Right atrium auricular region (tissue), 2 donors: ENCODE results near the gene PDCD5. TPM values are rescaled to one million over a fixed set of nuclear protein-coding genes. Genes with fewer than 3 reads are reported as not detected.

ENCODE experiments used
- DNase-seq: peaks from one replicate; pipeline ENCODE4 v3.0.0-alpha.2; 2019; ENCODE audit warnings: low spot score
- H3K27ac ChIP-seq, 2 donors: fragments of 200-600 bp; sonication (generic); 1 replicate in 1 of 2; 2 replicates in 1 of 2; pipeline ENCODE4 v1.5.1; 2016 to 2019
- H3K27me3 ChIP-seq, 2 donors: fragments of 200-600 bp; sonication (generic); one replicate each; pipeline versions ENCODE4 v1.5.1 to v1.6.0; 2017 to 2019
- H3K36me3 ChIP-seq: fragments of 200-600 bp; sonication (generic); one replicate; pipeline ENCODE4 v1.5.1; 2016
- H3K4me1 ChIP-seq, 2 donors: fragments of 200-600 bp; sonication (generic); one replicate each; pipeline versions ENCODE4 v1.5.1 to v1.6.0; 2017 to 2019
- H3K4me3 ChIP-seq, 2 donors: fragments of 200-600 bp; sonication (generic); 1 replicate in 1 of 2; 2 replicates in 1 of 2; pipeline ENCODE4 v1.5.1; 2017 to 2019; ENCODE audit warnings: mild to moderate bottlenecking in 1 of 2, moderate library complexity in 1 of 2
- H3K9me3 ChIP-seq, 2 donors: fragments of 200-600 bp; sonication (generic); one replicate each; pipeline ENCODE4 v1.5.1; 2019
- total RNA-seq, 2 donors: library from RNA; depleted of rRNA; stranded (reverse); fragments of >200 nt; gene quantifications; one replicate each; pipeline ENCODE4 v1.1.0, GENCODE V29; 2016
- TF ChIP-seq, protein P1 (sequence below), 2 donors: fragments of 200-600 bp; sonication (generic); IDR thresholded peaks; one replicate each; pipeline ENCODE4 v1.5.1; 2019; ENCODE audit warnings: antibody characterized with exemption in 2 of 2

Gene PDCD5
- total RNA-seq, 2 donors from 2014 or later = 144 to 191 TPM

DNA sequence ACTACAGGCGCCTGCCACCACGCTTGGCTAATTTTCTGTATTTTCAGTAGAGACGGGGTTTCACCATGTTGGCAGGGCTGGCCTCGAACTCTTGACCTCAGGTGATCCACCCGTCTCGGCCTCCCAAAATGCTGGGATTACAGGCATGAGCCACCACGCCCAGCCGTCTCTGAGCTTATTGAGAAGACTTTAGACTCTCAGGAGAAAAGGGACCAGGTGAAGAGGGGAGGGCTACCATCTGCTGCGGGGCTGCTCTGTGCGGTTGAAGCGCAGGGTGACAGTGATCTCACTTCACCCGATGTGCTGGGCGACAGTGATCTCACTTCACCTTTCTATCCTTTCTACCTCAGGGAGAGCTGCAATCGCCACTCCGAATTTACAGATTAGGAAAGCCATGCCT, 25.3 kb downstream of the PDCD5 start:
- peaks cover 66% of the 10 kb centered on the region for H3K36me3 ChIP-seq
- no peak overlapping the region for H3K4me3 ChIP-seq
- no peak for DNase-seq
- no peak overlapping the region for H3K27ac ChIP-seq
- no peaks in the 10 kb centered on the region for H3K27me3 ChIP-seq
- no peaks in the 10 kb centered on the region for H3K4me1 ChIP-seq
- no peaks in the 10 kb centered on the region for H3K9me3 ChIP-seq
- TF ChIP-seq, protein P1, sequence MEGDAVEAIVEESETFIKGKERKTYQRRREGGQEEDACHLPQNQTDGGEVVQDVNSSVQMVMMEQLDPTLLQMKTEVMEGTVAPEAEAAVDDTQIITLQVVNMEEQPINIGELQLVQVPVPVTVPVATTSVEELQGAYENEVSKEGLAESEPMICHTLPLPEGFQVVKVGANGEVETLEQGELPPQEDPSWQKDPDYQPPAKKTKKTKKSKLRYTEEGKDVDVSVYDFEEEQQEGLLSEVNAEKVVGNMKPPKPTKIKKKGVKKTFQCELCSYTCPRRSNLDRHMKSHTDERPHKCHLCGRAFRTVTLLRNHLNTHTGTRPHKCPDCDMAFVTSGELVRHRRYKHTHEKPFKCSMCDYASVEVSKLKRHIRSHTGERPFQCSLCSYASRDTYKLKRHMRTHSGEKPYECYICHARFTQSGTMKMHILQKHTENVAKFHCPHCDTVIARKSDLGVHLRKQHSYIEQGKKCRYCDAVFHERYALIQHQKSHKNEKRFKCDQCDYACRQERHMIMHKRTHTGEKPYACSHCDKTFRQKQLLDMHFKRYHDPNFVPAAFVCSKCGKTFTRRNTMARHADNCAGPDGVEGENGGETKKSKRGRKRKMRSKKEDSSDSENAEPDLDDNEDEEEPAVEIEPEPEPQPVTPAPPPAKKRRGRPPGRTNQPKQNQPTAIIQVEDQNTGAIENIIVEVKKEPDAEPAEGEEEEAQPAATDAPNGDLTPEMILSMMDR (IDR thresholded peaks at IDR 0.05) = no peak

DNA sequence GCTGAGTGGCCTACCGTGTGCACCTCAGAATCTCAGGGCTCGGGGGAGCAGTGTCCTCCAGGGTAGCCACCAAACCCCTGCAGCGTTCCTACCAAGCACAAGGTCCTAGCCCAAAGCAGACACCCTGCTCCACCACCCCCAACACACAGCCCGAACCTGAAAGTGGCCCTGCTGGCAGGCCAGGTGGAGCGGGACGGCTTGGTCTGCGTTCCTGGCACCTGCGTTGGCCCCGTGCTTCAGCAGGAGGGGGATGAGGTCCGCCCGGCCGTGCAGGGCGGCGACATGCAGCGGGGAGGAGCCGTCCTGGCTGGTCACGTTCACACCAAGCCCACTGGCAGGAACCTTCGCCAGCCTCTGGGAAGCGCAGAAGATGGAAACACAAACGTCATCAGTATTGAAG, 26.5 kb downstream of the PDCD5 start:
- no peak overlapping the region for H3K27ac ChIP-seq
- no peak for DNase-seq
- no peaks in the 10 kb centered on the region for H3K27me3 ChIP-seq
- H3K4me1 ChIP-seq = no peaks in the 10 kb centered on the region
- TF ChIP-seq, protein P1 (IDR thresholded peaks at IDR 0.05) = no peak
- peaks cover 64% of the 10 kb centered on the region for H3K36me3 ChIP-seq
- no peaks in the 10 kb centered on the region for H3K9me3 ChIP-seq
- H3K4me3 ChIP-seq = no peak overlapping the region

DNA sequence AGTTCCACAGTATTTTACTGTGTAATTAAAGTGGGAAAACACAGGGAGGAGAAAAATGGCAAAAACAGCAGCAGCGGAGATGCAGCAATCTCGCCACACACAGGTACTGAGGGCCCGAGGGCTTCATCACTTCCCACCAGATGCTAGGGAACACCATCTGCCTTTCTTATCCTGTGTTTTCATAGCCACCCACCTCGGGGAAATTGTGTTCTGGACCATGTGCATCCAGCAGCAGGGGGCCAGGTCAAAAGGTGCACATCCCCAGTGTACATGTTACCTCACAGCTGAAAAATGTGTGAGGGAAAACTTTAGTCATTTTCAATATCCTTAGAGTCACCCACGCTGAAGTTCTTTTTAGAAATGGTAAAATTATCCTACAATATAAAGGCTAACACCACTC, 30.2 kb downstream of the PDCD5 start:
- H3K27ac ChIP-seq = no peak overlapping the region
- H3K9me3 ChIP-seq = no peaks in the 10 kb centered on the region
- no peaks in the 10 kb centered on the region for H3K4me1 ChIP-seq
- H3K27me3 ChIP-seq = no peaks in the 10 kb centered on the region
- DNase-seq = no peak
- H3K4me3 ChIP-seq = no peak overlapping the region
- H3K36me3 ChIP-seq = peaks cover 62% of the 10 kb centered on the region
- TF ChIP-seq, protein P1 (IDR thresholded peaks at IDR 0.05) = no peak

DNA sequence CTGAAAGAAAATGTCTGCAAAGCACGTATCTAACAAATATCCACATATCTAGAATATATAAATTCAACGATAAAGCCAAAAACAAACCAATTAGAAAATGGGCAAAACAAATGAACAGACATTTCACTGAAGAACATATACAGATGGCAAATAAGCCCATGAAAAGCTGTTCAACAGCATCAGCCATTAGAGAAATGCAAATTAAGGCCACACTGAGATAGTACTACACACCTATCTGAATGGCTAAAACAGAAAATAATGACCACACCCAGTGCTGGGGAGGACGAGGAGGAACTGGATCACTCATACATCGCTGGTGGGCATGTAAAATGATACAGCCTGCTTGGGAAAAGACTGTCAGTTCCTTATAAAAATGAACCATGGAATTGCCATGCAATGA, 32.0 kb downstream of the PDCD5 start:
- no peaks in the 10 kb centered on the region for H3K27me3 ChIP-seq
- TF ChIP-seq, protein P1 (IDR thresholded peaks at IDR 0.05) = no peak
- no peaks in the 10 kb centered on the region for H3K9me3 ChIP-seq
- peaks cover 62% of the 10 kb centered on the region for H3K36me3 ChIP-seq
- H3K27ac ChIP-seq = no peak overlapping the region
- H3K4me1 ChIP-seq = no peaks in the 10 kb centered on the region
- H3K4me3 ChIP-seq = no peak overlapping the region
- no peak for DNase-seq

DNA sequence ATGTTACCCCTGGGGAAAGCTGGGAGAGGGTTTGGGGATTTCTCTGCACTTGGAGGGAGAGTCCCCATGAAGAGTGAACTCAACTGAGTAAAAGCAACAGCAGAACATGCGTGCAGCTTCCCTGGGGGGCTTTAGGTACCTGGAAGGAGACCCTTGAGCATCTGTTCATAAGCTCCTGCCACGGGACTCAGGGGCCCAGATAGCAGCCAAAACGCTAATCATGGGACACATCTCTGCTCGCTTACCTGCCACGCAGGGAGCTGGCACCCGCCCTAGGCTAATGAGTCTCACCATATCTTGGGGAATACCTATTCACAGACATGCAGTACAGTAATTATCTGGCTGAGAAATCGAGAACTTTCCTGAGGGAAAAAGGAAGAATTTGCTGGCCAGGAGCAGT, 33.9 kb downstream of the PDCD5 start:
- no peak for DNase-seq
- Histone ChIP-seq H3K27me3 (no peaks in the 10 kb centered on the region), H3K4me3 (no peak overlapping the region), H3K36me3 (peaks cover 77% of the 10 kb centered on the region), H3K4me1 (no peaks in the 10 kb centered on the region), H3K9me3 (no peaks in the 10 kb centered on the region), H3K27ac (no peak overlapping the region)
- TF ChIP-seq, protein P1 (IDR thresholded peaks at IDR 0.05) = no peak

DNA sequence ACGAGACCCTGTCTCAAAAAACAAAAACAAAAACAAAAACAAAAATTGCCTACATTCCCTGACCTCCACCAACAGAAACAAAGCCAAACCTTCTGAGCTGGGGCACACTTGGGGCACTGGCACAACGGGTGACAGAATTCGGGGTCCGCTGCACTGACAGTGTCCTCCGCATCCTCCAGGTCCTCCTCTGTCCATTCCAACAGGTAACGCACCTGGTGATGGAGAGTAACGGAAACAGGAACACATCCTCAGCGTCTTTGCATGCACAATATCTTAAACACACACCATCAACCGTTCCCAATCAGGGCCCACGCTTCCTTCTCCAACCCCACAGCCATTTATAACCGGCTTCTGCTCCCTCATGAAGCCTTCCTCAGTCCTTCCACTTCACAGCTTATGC, 34.6 kb downstream of the PDCD5 start:
- no peak overlapping the region for H3K4me3 ChIP-seq
- TF ChIP-seq, protein P1 (IDR thresholded peaks at IDR 0.05) = no peak
- peaks cover 81% of the 10 kb centered on the region for H3K36me3 ChIP-seq
- no peak overlapping the region for H3K27ac ChIP-seq
- H3K9me3 ChIP-seq = no peaks in the 10 kb centered on the region
- no peak for DNase-seq
- H3K4me1 ChIP-seq = no peaks in the 10 kb centered on the region
- no peaks in the 10 kb centered on the region for H3K27me3 ChIP-seq
